BE2C (cell line): ENCODE data around the gene SCN2A.

ENCODE experiments used
- DNase-seq: peaks from one replicate; pipeline ENCODE4 v3.0.0-alpha.2; 2020
- H3K27me3 ChIP-seq: fragments of 250-450 bp; sonication (Bioruptor Pico); 2 replicates; pipeline ENCODE4 v1.5.1; 2020; ENCODE audit warnings: mild to moderate bottlenecking
- H3K36me3 ChIP-seq: fragments of 250-450 bp; sonication (Bioruptor Pico); 2 replicates; pipeline ENCODE4 v1.5.1; 2020; ENCODE audit warnings: mild to moderate bottlenecking
- H3K4me1 ChIP-seq: fragments of 250-450 bp; sonication (Bioruptor Pico); 2 replicates; pipeline ENCODE4 v1.5.1; 2020
- H3K4me3 ChIP-seq: 2 replicates; pipeline ENCODE4 v1.5.1; 2011; ENCODE audit warnings: low read depth, low read length
- H3K9me3 ChIP-seq: fragments of 250-450 bp; sonication (Bioruptor Pico); 2 replicates; pipeline ENCODE4 v1.5.1; 2020
- TF ChIP-seq, protein P1 (sequence below): IDR thresholded peaks from 2 replicates; pipeline ENCODE4 v1.5.1; 2012; ENCODE audit warnings: mild to moderate bottlenecking, low read depth, low read length

SCN2A gene

DNA sequence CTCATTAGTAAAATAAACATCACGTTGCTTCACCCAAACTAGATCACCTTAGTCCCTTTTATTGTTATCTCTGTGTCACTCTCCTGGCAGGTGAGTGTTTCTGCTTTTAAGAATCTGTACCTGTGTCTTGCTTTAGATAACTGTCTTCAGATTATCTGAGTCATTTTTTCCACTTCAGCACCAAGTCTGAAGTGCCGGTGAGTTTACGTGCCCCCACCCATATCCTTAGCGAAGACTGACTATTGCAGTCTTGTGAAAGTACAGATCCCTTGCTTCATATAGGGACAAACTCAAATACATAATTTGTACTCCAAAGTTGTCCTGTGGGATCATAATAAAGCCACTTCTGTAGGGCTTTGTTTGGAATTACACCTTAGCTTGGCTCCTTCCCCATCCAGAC is 41.1 kb downstream of the SCN2A start:
- Histone ChIP-seq H3K36me3 (no peaks in the 10 kb centered on the region), H3K4me3 (no peak overlapping the region), H3K27me3 (no peaks in the 10 kb centered on the region), H3K4me1 (no peaks in the 10 kb centered on the region), H3K9me3 (no peaks in the 10 kb centered on the region)
- TF ChIP-seq, protein P1, sequence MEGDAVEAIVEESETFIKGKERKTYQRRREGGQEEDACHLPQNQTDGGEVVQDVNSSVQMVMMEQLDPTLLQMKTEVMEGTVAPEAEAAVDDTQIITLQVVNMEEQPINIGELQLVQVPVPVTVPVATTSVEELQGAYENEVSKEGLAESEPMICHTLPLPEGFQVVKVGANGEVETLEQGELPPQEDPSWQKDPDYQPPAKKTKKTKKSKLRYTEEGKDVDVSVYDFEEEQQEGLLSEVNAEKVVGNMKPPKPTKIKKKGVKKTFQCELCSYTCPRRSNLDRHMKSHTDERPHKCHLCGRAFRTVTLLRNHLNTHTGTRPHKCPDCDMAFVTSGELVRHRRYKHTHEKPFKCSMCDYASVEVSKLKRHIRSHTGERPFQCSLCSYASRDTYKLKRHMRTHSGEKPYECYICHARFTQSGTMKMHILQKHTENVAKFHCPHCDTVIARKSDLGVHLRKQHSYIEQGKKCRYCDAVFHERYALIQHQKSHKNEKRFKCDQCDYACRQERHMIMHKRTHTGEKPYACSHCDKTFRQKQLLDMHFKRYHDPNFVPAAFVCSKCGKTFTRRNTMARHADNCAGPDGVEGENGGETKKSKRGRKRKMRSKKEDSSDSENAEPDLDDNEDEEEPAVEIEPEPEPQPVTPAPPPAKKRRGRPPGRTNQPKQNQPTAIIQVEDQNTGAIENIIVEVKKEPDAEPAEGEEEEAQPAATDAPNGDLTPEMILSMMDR: no peak
- no peak for DNase-seq

DNA sequence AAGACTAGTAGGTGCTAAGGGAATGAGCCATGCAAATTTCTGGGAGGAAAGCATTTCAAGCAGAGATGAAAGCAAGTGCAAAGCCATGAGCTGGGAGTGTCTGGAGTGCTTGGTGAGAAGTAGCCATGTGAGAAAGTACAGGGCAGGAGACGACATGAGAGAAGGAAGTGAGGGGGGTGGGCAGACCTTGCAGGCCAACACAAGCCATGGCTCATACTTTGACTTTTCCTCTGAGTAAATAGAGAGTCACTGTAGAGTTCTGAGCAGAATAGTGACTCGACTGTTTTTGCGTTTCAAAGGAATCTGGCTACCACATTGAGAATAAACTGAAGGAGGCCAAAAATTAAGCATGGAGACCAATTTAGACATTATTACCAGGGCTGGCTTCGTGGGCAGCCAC is 42.2 kb downstream of the SCN2A start:
- H3K4me1 ChIP-seq: no peaks in the 10 kb centered on the region
- H3K4me3 ChIP-seq: no peak overlapping the region
- no peak for DNase-seq
- no peaks in the 10 kb centered on the region for H3K9me3 ChIP-seq
- no peaks in the 10 kb centered on the region for H3K36me3 ChIP-seq
- H3K27me3 ChIP-seq: no peaks in the 10 kb centered on the region
- TF ChIP-seq, protein P1: no peak

DNA sequence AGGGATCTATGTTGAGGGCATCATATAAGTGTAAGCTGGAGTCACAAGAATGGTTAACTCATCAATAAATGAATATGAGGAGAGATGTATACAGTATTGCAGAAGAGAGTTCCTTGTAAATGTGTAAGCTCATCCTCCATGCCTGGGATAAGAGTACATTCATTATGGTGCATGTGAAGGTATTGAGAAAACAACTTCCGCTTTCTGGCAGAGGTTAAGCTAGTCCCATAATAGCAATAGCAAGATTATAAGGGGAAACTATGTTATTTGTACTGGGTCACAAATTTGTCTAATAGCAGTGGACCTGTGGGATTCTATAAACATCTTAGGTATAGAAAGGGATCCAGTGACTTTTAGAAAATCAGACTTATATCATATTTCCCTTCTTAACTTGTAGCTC is 44.1 kb downstream of the SCN2A start:
- DNase-seq: no peak
- no peaks in the 10 kb centered on the region for H3K36me3 ChIP-seq
- TF ChIP-seq, protein P1: no peak
- no peaks in the 10 kb centered on the region for H3K27me3 ChIP-seq
- H3K9me3 ChIP-seq: no peaks in the 10 kb centered on the region
- no peak overlapping the region for H3K4me3 ChIP-seq
- H3K4me1 ChIP-seq: no peaks in the 10 kb centered on the region

DNA sequence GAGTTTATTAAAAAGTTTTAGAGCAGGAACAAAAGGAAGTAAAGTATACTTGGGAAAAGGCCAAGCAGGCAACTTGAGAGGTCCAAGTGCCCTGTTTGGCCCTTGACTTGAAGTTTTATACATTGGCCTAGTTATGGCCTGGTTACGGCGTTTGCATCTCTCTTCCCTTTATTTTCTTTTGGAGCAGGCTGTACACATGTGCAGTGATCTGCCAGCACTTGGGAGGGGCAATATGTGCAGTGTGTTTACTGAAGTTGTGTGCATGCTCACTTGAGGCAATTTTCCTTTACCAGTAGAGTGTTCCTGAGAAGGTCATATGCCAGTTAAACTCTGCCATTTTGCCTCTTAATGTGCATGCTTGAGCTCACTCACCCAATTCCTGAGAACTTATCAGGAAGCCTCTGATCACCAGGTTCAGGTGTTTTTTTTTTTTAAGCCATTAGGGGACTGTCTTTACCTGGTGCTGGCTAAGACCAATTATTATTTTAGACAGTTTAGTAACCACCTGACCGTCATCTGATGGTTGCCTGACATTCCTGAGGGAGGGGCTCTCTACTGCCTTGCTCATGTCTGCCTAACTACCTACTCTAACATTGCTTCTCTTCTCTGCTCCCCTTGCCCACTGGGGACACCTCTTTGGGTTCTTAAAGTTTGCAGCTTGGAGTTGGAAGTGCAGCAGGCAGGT is 48.0 kb downstream of the SCN2A start:
- DNase-seq: no peak
- Histone ChIP-seq H3K4me1 (no peaks in the 10 kb centered on the region), H3K9me3 (no peaks in the 10 kb centered on the region), H3K36me3 (no peaks in the 10 kb centered on the region), H3K4me3 (no peak overlapping the region), H3K27me3 (no peaks in the 10 kb centered on the region)
- TF ChIP-seq, protein P1: no peak

DNA sequence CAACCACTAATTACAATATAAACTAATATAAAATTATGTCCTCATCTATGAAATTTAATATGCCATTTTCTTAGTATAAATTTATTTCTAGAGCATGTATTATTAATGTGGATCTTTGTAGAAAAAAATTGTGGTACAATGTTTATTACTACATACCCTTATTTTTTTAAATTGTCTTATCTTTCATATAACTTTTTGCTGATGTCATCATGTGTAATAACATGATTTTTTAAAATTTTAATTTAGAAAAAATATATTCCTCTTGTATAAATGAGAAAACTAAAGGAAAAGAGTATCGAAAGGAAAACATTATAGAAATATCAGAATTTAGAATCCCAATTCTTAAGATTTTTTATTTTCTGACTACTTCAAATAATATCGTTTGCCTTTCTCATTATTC is 49.9 kb downstream of the SCN2A start:
- no peaks in the 10 kb centered on the region for H3K36me3 ChIP-seq
- no peak overlapping the region for H3K4me3 ChIP-seq
- H3K9me3 ChIP-seq: no peaks in the 10 kb centered on the region
- no peak for DNase-seq
- no peaks in the 10 kb centered on the region for H3K4me1 ChIP-seq
- H3K27me3 ChIP-seq: no peaks in the 10 kb centered on the region
- TF ChIP-seq, protein P1: no peak
